NT2/D1 (cell line): Measurements from ENCODE around the gene NEK2.

Experiments
- SUZ12 ChIP-seq: IDR thresholded peaks from 2 replicates; pipeline ENCODE4 v1.6.1; 2011; ENCODE audit not compliant: insufficient read length, insufficient read depth; ENCODE audit errors: extremely low read depth
- YY1 ChIP-seq: IDR thresholded peaks from 2 replicates; pipeline ENCODE4 v1.6.1; 2011; ENCODE audit not compliant: insufficient read length, insufficient read depth
- ZNF274 ChIP-seq: IDR thresholded peaks from 2 replicates; pipeline ENCODE4 v1.6.1; 2011; ENCODE audit warnings: mild to moderate bottlenecking, low read depth, low read length

GRCh38 chr1:211680752-211681327 is 5.4 kb upstream of the NEK2 start:
- no peak for TF ChIP-seq YY1
- no peak for TF ChIP-seq ZNF274
- no peak for TF ChIP-seq SUZ12
